Mucosa of rectum (tissue), 2 donors: ENCODE data around the gene TCEA2.

Source experiments
- H3K27ac ChIP-seq, 2 donors: one replicate each; pipeline ENCODE4 v1.7.0; 2013; ENCODE audit warnings: inconsistent platforms in 2 of 2, low read depth in 2 of 2, low read length in 2 of 2
- H3K27me3 ChIP-seq, 2 donors: one replicate each; pipeline ENCODE4 v1.7.0; 2013; ENCODE audit warnings: low read length in 2 of 2; ENCODE audit not compliant: control insufficient read depth in 2 of 2, insufficient read depth in 2 of 2
- H3K36me3 ChIP-seq, 2 donors: one replicate each; pipeline ENCODE4 v1.7.0; 2013; ENCODE audit warnings: low read length in 2 of 2; ENCODE audit not compliant: control insufficient read depth in 2 of 2, insufficient read depth in 2 of 2
- H3K4me1 ChIP-seq, 2 donors: one replicate each; pipeline ENCODE4 v1.7.0; 2013; ENCODE audit warnings: low read length in 2 of 2, mild to moderate bottlenecking in 1 of 2; ENCODE audit not compliant: control insufficient read depth in 2 of 2, insufficient read depth in 2 of 2
- H3K4me3 ChIP-seq, 2 donors: one replicate each; pipeline ENCODE4 v1.7.0; 2013; ENCODE audit warnings: low read length in 2 of 2
- H3K9ac ChIP-seq, 2 donors: one replicate each; pipeline ENCODE4 v1.7.0; 2013; ENCODE audit warnings: low read length in 2 of 2, low read depth in 1 of 2, mild to moderate bottlenecking in 1 of 2
- H3K9me3 ChIP-seq, 2 donors: one replicate each; pipeline ENCODE4 v1.7.0; 2013; ENCODE audit warnings: low read length in 2 of 2; ENCODE audit not compliant: control insufficient read depth in 2 of 2
- donor health status: healthy.
- donor health status: Normal muscosa, but diverticular disease.

Gene TCEA2

GRCh38 chr20:64049878-64050260 is 13.1 kb upstream of the TCEA2 start:
- no peak overlapping the region for H3K4me3 ChIP-seq
- H3K27me3 ChIP-seq: peaks cover 36 to 73% of the 10 kb centered on the region in 2 donors
- H3K27ac ChIP-seq: peak overlapping the region; percentile 13 to 48
- peaks cover 0 to 2% of the 10 kb centered on the region in 2 donors for H3K4me1 ChIP-seq
- H3K36me3 ChIP-seq: no peaks in the 10 kb centered on the region
- H3K9me3 ChIP-seq: no peaks in the 10 kb centered on the region
- no peak overlapping the region for H3K9ac ChIP-seq

- peaks cover 0 to 2% of the 10 kb centered on the region in 2 donors for H3K4me1 ChIP-seq
- no peak overlapping the region for H3K9ac ChIP-seq
- H3K4me3 ChIP-seq: no peak overlapping the region
- no peaks in the 10 kb centered on the region for H3K36me3 ChIP-seq
- H3K9me3 ChIP-seq: no peaks in the 10 kb centered on the region
- H3K27me3 ChIP-seq: peaks cover 35 to 71% of the 10 kb centered on the region in 2 donors
- H3K27ac ChIP-seq: peak overlapping the region; percentile 48
Measured at GRCh38 chr20:64050261-64051032, 12.6 kb upstream of the TCEA2 start.

DNA sequence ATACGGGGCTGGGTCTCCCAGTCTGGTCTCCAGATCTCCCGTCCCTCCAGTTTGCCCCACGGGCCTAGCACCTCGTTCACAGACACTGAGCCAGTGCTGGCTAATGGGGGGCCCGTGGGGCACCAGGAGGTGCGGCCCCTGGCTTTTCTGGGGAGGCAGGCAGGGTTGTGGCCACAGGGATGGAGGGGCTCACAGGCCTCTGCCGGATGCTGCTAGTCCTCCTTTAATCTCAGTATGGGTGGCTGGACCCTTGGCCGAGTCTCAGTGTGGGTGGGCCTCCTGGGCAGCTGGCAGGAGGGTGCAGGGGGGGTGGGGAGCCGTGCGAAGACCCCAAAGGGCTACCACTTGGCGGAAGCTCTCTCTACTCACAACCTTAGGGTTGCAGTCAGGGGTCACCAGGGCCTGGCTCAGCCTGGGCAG is 12.0 kb upstream of the TCEA2 start:
- H3K4me1 ChIP-seq: peaks cover 0 to 2% of the 10 kb centered on the region in 2 donors
- H3K4me3 ChIP-seq: no peak overlapping the region
- H3K9me3 ChIP-seq: no peaks in the 10 kb centered on the region
- H3K27ac ChIP-seq: peak overlapping the region; percentile 48
- H3K36me3 ChIP-seq: no peaks in the 10 kb centered on the region
- no peak overlapping the region for H3K9ac ChIP-seq
- H3K27me3 ChIP-seq: peaks cover 34 to 70% of the 10 kb centered on the region in 2 donors

DNA sequence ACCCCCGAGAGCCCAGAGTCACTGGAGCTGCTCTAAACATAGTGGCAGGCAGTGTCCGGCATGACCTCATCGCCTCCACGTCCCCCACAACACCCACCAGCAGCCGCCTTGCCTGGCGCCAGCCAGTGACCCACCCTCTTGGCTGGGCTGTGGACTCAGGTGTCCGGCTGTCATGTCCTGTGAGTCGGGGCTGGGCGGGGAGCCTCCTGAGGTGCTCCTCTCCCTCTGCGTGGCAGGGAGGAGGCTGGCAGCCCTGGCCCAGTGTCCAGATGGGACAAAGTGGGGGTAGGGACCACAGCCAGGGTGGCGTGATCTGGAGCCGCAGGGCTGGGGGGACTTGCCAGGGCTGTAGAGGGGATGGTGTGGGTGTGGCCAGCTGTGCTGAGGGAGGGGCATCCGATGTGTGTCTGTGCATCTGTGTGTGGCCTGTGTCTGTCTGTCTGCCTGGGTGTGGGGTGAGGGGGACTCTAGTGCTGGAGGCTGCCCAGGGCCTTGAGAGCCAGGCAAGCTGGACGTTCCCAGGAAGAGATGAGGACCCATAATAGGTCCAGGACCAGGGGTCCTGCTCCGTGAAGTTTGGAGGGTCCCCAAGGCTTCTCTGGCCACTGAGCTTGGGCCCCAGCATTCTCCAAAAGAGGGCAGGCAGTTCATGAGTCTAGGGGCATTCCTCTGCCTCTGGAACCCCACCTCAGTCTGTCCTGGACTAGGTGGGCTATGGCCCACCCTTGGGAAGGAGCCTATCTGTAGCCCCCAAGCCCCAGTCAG is 11.3 kb upstream of the TCEA2 start:
- H3K4me3 ChIP-seq: no peak overlapping the region
- no peak overlapping the region for H3K9ac ChIP-seq
- H3K9me3 ChIP-seq: no peaks in the 10 kb centered on the region
- H3K4me1 ChIP-seq: peaks cover 0 to 2% of the 10 kb centered on the region in 2 donors
- peak overlapping the region in 1 of 2 donors; percentile 48 for H3K27ac ChIP-seq
- H3K36me3 ChIP-seq: no peaks in the 10 kb centered on the region
- peaks cover 29 to 67% of the 10 kb centered on the region in 2 donors for H3K27me3 ChIP-seq

DNA sequence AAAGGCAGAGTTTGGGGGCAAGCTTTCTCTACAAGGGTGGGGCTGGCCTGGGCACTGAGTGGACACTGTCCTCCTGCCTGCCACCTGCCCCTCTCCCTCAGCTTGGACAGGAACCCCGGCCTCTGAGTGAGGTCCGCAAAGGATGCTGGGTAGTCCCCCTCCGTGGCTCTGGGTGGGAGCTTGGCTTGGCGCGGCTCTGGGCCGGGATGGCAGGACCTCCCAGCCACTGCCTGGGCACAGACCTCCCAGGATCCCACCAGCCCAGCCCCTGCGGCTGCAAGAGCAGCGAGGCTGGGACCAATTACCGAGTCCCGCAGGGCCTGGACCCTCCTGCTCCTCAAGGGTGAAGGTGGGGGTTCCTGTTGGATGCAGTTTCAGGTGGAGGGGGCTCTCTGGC is 10.7 kb upstream of the TCEA2 start:
- Histone ChIP-seq H3K36me3 (no peaks in the 10 kb centered on the region), H3K4me3 (no peak overlapping the region), H3K27me3 (peaks cover 25 to 67% of the 10 kb centered on the region in 2 donors), H3K4me1 (peaks cover 0 to 4% of the 10 kb centered on the region in 2 donors), H3K27ac (peak overlapping the region in 1 of 2 donors; percentile 48), H3K9ac (no peak overlapping the region), H3K9me3 (no peaks in the 10 kb centered on the region)

DNA sequence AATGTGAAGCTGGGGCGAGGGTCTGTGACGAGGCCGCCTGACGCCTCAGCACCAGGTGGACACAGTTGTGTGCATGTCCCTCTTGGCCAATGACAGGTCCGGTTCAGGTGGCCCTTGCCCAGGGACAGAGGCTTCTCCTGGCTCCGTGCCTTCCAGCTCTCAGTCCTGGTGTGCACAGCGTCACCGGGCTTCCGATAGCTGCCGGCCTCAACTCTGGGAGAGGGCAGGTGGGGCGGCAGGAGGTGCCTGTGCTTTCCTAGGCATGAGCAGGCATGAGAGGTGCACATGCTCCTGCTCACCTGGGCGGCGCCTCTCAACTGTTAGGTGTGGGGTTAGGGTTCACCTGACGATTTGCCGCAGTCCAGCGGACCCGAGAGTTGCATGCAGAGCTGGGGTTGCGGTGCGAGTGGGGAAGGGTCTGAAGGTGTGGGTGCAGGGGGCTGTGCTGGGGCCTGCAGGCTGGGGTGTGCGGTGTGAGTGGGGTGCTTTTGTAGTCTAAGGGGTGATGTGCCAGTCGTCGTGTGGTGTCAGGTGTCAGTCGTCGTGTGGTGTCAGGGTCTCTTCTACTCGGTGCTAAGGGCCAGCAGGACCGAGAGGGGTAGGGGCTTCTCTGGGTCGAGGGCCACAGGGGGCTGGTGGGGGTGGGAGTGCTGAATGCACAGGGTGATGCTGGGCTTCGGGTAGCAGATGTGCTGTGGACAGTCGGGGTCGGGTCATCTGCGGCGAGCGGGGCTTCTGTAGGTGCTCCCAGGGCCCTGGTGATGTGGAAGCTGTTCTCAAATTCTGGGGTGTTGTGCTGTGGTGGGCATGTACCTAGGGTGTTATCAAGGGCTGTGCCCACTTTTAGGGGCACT is 9.8 kb upstream of the TCEA2 start:
- Histone ChIP-seq H3K4me1 (peaks cover 5 to 6% of the 10 kb centered on the region in 2 donors), H3K4me3 (no peak overlapping the region), H3K27ac (peak overlapping the region in 1 of 2 donors; percentile 32), H3K27me3 (peaks cover 25 to 63% of the 10 kb centered on the region in 2 donors), H3K9me3 (no peaks in the 10 kb centered on the region), H3K9ac (no peak overlapping the region), H3K36me3 (no peaks in the 10 kb centered on the region)

GRCh38 chr20:64053841-64054661 is 8.9 kb upstream of the TCEA2 start:
- Histone ChIP-seq H3K4me1 (peaks cover 5 to 6% of the 10 kb centered on the region in 2 donors), H3K27me3 (peaks cover 25 to 63% of the 10 kb centered on the region in 2 donors), H3K9ac (no peak overlapping the region), H3K27ac (peak overlapping the region in 1 of 2 donors; percentile 32), H3K4me3 (no peak overlapping the region), H3K36me3 (no peaks in the 10 kb centered on the region), H3K9me3 (no peaks in the 10 kb centered on the region)

DNA sequence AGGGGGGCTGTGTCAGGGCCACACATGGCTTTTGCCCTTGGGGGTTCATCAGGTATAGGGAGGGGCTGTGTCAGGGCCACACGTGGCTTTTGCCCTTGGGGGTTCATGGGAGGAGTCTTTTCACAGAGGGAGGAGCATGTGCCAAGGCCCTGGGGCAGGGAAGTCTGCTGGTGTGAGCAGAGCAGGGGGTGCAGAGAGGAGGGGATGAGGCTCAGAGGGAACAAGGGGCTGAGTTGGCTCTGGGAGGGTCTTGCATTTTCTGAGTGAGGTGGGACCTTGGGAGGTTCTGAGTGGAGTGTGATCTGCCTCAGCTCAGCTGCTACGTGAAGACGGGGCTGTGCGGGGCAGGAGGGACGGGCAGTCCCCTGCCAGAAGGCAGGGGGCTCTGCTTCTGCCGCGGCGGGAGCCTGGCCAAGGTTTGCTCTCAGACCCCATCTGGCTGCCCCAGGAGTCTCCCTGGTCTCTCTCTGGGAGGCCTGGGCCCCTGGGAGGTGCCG is 7.6 kb upstream of the TCEA2 start:
- peaks cover 18 to 55% of the 10 kb centered on the region in 2 donors for H3K27me3 ChIP-seq
- peak overlapping the region in 1 of 2 donors; percentile 16 for H3K27ac ChIP-seq
- H3K36me3 ChIP-seq: no peaks in the 10 kb centered on the region
- H3K4me3 ChIP-seq: no peak overlapping the region
- H3K4me1 ChIP-seq: peaks cover 3 to 6% of the 10 kb centered on the region in 2 donors
- no peak overlapping the region for H3K9ac ChIP-seq
- no peaks in the 10 kb centered on the region for H3K9me3 ChIP-seq
